ENCODE data around the gene MED9. TPM values are rescaled to one million over a fixed set of nuclear protein-coding genes. Genes with fewer than 3 reads are reported as not detected.

The MED9 gene
- total and polyA plus RNA-seq, 2 donors (not counting 3 experiments of a cell fraction or from before 2014, with no cell fraction given): 15.1 to 18.2 TPM

DNA sequence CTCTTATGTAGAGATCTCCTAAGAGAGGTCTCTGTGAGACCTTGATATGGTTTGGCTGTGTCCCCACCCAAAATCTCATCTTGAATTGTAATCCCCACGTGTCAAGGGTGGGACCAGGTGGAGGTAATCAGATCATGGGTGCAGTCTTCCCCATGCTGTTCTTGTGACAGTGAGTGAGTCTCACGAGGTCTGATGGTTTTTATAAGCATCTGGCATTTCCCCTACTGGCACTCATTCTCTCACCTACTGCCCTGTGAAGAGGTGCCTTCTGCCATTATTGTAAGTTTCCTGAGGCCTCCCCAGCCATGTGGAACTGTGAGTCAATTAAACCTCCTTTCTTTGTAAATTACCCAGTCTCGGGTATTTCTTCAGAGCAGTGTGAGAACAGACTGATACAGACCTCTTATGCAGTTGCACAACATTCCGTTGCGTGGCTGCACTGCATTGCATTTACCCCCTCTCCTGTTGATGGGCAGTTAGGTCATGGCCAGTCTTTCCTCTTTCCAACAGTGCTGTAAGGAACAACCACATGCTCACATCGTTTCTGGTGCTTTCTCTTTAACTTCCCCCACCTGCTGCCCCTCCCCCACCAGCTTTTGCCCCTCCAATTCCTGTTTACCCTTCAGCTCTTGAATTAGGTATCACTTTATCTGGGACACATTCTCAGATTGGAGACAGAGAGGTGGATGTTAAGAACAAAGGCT lies 43.6 kb upstream of the MED9 start:
- Histone ChIP-seq H3K9me1 (replicated peaks; ENCODE audit: control insufficient read depth, extremely low read depth, insufficient read depth, low read length) (no peaks in the 10 kb centered on the region), H3K9ac (replicated peaks; ENCODE audit: extremely low read depth, insufficient read depth, low read length) (no peak overlapping the region), H3K4me2 (ENCODE audit: insufficient read depth, low read length) (no peak overlapping the region), H2AFZ (ENCODE audit: low read depth, low read length) (no peak overlapping the region), H3K4me1 (ENCODE audit: control insufficient read depth, extremely low read depth, insufficient read depth, low read length) (peaks cover 12% of the 10 kb centered on the region), H3K36me3 (ENCODE audit: control insufficient read depth in 2 of 2, extremely low read depth in 1 of 2, insufficient read depth in 2 of 2, low read length in 2 of 2) (no peaks in the 10 kb centered on the region), H3K9me3 (replicated peaks; ENCODE audit: control insufficient read depth, insufficient read depth, low read length) (no peaks in the 10 kb centered on the region), H3K27ac (ENCODE audit: insufficient read depth, low read depth, low read length) (no peak overlapping the region), H4K20me1 (replicated peaks; ENCODE audit: control insufficient read depth, extremely low read depth, insufficient read depth, low read length) (no peaks in the 10 kb centered on the region), H3K27me3 (ENCODE audit: control insufficient read depth in 2 of 2, insufficient read depth in 2 of 2, low read length in 2 of 2) (peaks cover 0 to 11% of the 10 kb centered on the region in 2 experiments), H3K79me2 (ENCODE audit: control insufficient read depth, insufficient read depth, low read length) (no peaks in the 10 kb centered on the region), H3K4me3 (replicated peaks in 1 of 3; ENCODE audit: insufficient read depth in 1 of 3, low read depth in 1 of 3, low read length in 3 of 3) (no peak overlapping the region)
- CTCF ChIA-PET: interaction anchor here (1.5 kb wide), 1 partner anchor 39 kb away, joined by 3 read pairs; no protein-coding TSS in a partner anchor
- TF ChIP-seq POLR2AphosphoS5 (IDR thresholded peaks at IDR 0.05; ENCODE audit: insufficient read depth, low read depth, low read length) (no peak), MAX (IDR thresholded peaks at IDR 0.05; ENCODE audit: insufficient read depth, insufficient read length) (no peak), FOS (IDR thresholded peaks at IDR 0.05; ENCODE audit: borderline replicate concordance, insufficient read depth, low read length) (no peak), GATA2 (IDR thresholded peaks at IDR 0.05; ENCODE audit: insufficient read depth, insufficient read length, low read depth, low read length) (no peak), JUN (IDR thresholded peaks at IDR 0.05; ENCODE audit: borderline replicate concordance, insufficient read depth, insufficient read length, low read depth) (no peak)
- TF ChIP-seq, protein P1, sequence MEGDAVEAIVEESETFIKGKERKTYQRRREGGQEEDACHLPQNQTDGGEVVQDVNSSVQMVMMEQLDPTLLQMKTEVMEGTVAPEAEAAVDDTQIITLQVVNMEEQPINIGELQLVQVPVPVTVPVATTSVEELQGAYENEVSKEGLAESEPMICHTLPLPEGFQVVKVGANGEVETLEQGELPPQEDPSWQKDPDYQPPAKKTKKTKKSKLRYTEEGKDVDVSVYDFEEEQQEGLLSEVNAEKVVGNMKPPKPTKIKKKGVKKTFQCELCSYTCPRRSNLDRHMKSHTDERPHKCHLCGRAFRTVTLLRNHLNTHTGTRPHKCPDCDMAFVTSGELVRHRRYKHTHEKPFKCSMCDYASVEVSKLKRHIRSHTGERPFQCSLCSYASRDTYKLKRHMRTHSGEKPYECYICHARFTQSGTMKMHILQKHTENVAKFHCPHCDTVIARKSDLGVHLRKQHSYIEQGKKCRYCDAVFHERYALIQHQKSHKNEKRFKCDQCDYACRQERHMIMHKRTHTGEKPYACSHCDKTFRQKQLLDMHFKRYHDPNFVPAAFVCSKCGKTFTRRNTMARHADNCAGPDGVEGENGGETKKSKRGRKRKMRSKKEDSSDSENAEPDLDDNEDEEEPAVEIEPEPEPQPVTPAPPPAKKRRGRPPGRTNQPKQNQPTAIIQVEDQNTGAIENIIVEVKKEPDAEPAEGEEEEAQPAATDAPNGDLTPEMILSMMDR (IDR thresholded peaks at IDR 0.05; ENCODE audit: extremely low read depth in 1 of 2, insufficient read depth in 1 of 2, low read depth in 1 of 2, low read length in 2 of 2): no peak
- POLR2A ChIA-PET: no interaction called here
- intact Hi-C loops (cut with micrococcal nuclease): no loop called here
- BruUV-seq (replicated peaks): no TSS peak
- dilution Hi-C loops (cut with MboI; ENCODE audit: extremely low pct_ligation_motif_present, low sequenced_read_pairs): no loop called here
- no peak for DNase-seq (ENCODE audit: low read depth, low spot score)
- no peak for FAIRE-seq

Measured in endothelial cell of umbilical vein (primary cell).